ENCODE measurements around the gene RERE.
"Not testable (repeated sequence)": the region's sequence is repeated elsewhere in the genome, so short reads cannot be mapped to it uniquely, and the experiment has no call there.

Gene RERE

GRCh38 chr1:8841395-8841794 is 24.0 kb upstream of the RERE start:
- no peak for DNase-seq

GRCh38 chr1:8839990-8840389 is 22.6 kb upstream of the RERE start:
- DNase-seq: no peak

- no peak for DNase-seq
These were observed 18.7 kb upstream of the RERE start for GRCh38 chr1:8835941-8836643.

- DNase-seq: no peak
These were observed 13.9 kb upstream of the RERE start for GRCh38 chr1:8831340-8831739.

- not testable (repeated sequence) for DNase-seq
These were observed 13.3 kb upstream of the RERE start for GRCh38 chr1:8830732-8831131.

GRCh38 chr1:8825985-8826481 is 8.6 kb upstream of the RERE start:
- no peak for DNase-seq

- DNase-seq: no peak
These were observed 5.8 kb upstream of the RERE start for GRCh38 chr1:8823295-8823664.

- DNase-seq: peak; percentile 52
These were observed 5.2 kb upstream of the RERE start for GRCh38 chr1:8822373-8823294.

GRCh38 chr1:8821084-8821483 is 3.6 kb upstream of the RERE start:
- no peak for DNase-seq

- not testable (repeated sequence) for DNase-seq
These were observed 1.3 kb upstream of the RERE start for GRCh38 chr1:8818789-8819188.

GRCh38 chr1:8818325-8818775 is 910 bp upstream of the RERE start:
- peak; percentile 65 for DNase-seq

- no peak for DNase-seq
These were observed 519 bp downstream of the RERE start for GRCh38 chr1:8816831-8817411.

- peak; percentile 28 for DNase-seq
These were observed 1.2 kb downstream of the RERE start for GRCh38 chr1:8816264-8816663.

GRCh38 chr1:8815582-8816151 is 1.8 kb downstream of the RERE start:
- no peak for DNase-seq

- no peak for DNase-seq
These were observed 2.6 kb downstream of the RERE start for GRCh38 chr1:8814865-8815264.

- no peak for DNase-seq
These were observed 3.4 kb downstream of the RERE start for GRCh38 chr1:8813991-8814390.

GRCh38 chr1:8813016-8813763 is 4.2 kb downstream of the RERE start:
- DNase-seq: no peak

GRCh38 chr1:8812081-8812480 is 5.4 kb downstream of the RERE start:
- DNase-seq: no peak

- no peak for DNase-seq
These were observed 6.5 kb downstream of the RERE start for GRCh38 chr1:8810987-8811386.

- no peak for DNase-seq
These were observed 8.1 kb downstream of the RERE start for GRCh38 chr1:8809342-8809736.

GRCh38 chr1:8807004-8807403 is 10.4 kb downstream of the RERE start:
- DNase-seq: no peak

GRCh38 chr1:8800416-8800815 is 17.0 kb downstream of the RERE start:
- DNase-seq: no peak

- DNase-seq: no peak
These were observed 20.2 kb downstream of the RERE start for GRCh38 chr1:8797216-8797615.
